AG09309 (cell line): ENCODE data around the gene NAA60.
A peak's percentile ranks its signal among the peaks of the same experiment; 100 is the strongest.
"Not testable (repeated sequence)": the region's sequence is repeated elsewhere in the genome, so short reads cannot be mapped to it uniquely, and the experiment has no call there.

Experiments used
- DNase-seq: peaks from one replicate; pipeline ENCODE4 v3.0.0-alpha.2; 2010; ENCODE audit warnings: low read depth
- H3K4me3 ChIP-seq: 2 replicates; pipeline ENCODE4 v1.5.1; 2011; ENCODE audit warnings: mild to moderate bottlenecking, low read depth, low read length, moderate library complexity; ENCODE audit not compliant: control insufficient read depth
- CTCF ChIP-seq: IDR thresholded peaks from 2 replicates; pipeline ENCODE4 v1.5.1; 2011; ENCODE audit warnings: mild to moderate bottlenecking, low read depth, low read length, inconsistent platforms; ENCODE audit not compliant: insufficient read depth, control insufficient read depth; ENCODE audit errors: missing control alignments

NAA60 gene

GRCh38 chr16:3497771-3498170, 54.3 kb downstream of the NAA60 start:
- TF ChIP-seq CTCF: no peak
- DNase-seq: no peak
- H3K4me3 ChIP-seq: no peak overlapping the region

GRCh38 chr16:3498988-3499387, 55.5 kb downstream of the NAA60 start:
- DNase-seq: no peak
- no peak for TF ChIP-seq CTCF
- no peak overlapping the region for H3K4me3 ChIP-seq

GRCh38 chr16:3501412-3501761, 57.9 kb downstream of the NAA60 start:
- peak overlapping the region; percentile 70 for H3K4me3 ChIP-seq
- not testable (repeated sequence) for DNase-seq

- peak overlapping the region; percentile 70 for H3K4me3 ChIP-seq
- DNase-seq: no peak
- no peak for TF ChIP-seq CTCF
Measured at GRCh38 chr16:3501783-3502400, 58.4 kb downstream of the NAA60 start.

- TF ChIP-seq CTCF: no peak
- DNase-seq: no peak
- H3K4me3 ChIP-seq: no peak overlapping the region
Measured at GRCh38 chr16:3503523-3503922, 60.0 kb downstream of the NAA60 start.

GRCh38 chr16:3508736-3509135, 65.3 kb downstream of the NAA60 start:
- no peak overlapping the region for H3K4me3 ChIP-seq
- no peak for DNase-seq
- no peak for TF ChIP-seq CTCF

GRCh38 chr16:3509470-3509928, 66.0 kb downstream of the NAA60 start:
- TF ChIP-seq CTCF: no peak
- no peak for DNase-seq
- H3K4me3 ChIP-seq: no peak overlapping the region
